T-helper 2 cell treated with Interferon-gamma antibody and Interleukin-4, amounts not matched to agents 100 ng/mL and 5 ng/mL, for 36 hours (primary cell): ENCODE results near the gene SSBP3. TPM values are rescaled to one million over a fixed set of nuclear protein-coding genes. Genes with fewer than 3 reads are reported as not detected.
"Not testable (repeated sequence)": the region's sequence is repeated elsewhere in the genome, so short reads cannot be mapped to it uniquely, and the experiment has no call there.

ENCODE experiments used
- intact Hi-C: fragments of 100-400 bp; cut with micrococcal nuclease; formaldehyde crosslinking; loops from one replicate; pipeline ENCODE4 v1.15.1; 2023
- total RNA-seq: library from RNA; stranded (reverse); gene quantifications from 2 replicates; pipeline ENCODE4 v1.2.3, GENCODE V29; 2022

SSBP3 gene
- 81.3 and 82.8 TPM in 2 replicates for total RNA-seq

GRCh38 chr1:54406339-54407153 lies at the start of gene SSBP3:
SSBP3 (minus strand) TSS chr1:54406394.
- intact Hi-C loops = loop anchor here (1.0 to 5.0 kb wide), 13 partner anchors 44 to 568 kb away; partner anchors contain the start of genes CYB5RL, DHCR24, DIO1 and MRPL37

- intact Hi-C loops = no loop called here
Observed at GRCh38 chr1:54453509-54453908, 47.3 kb upstream of the SSBP3 start.

- intact Hi-C loops = no loop called here
Observed at GRCh38 chr1:54453022-54453421, 46.8 kb upstream of the SSBP3 start.

DNA sequence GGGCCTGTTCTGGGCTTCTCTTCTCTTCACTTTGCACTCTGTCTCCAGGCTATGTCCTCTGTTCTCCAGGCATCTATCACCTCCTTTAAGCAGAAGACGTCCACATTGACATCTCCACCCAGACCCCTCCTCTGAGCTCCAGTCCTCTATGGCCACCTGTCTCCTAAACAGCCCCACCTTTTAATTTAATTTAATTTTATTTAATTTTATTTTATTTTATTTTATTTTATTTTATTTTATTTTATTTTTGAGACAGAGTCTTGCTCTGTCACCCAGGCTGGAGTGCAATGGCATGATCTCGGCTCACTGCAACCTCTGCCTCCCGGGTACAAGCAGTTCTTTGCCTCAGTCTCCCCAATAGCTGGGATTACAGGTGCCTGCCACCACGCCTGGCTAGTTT lies 43.2 kb upstream of the SSBP3 start:
- intact Hi-C loops = not testable (repeated sequence)

GRCh38 chr1:54448801-54449200 lies 42.6 kb upstream of the SSBP3 start:
- intact Hi-C loops = not testable (repeated sequence)

DNA sequence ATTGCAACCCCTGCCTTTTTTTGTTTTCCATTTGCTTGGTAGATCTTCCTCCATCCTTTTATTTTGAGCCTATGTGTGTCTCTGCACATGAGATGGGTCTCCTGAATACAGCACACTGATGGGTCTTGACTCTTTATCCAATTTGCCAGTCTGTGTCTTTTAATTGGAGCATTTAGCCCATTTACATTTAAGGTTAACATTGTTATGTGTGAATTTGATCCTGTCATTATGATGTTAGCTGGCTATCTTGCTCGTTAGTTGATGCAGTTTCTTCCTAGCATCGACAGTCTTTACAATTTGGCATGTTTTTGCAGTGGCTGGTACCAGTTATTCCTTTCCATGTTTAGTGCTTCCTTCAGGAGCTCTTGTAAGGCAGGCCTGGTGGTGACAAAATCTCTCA lies 40.9 kb upstream of the SSBP3 start:
- intact Hi-C loops = not testable (repeated sequence)

- intact Hi-C loops = no loop called here
Observed at GRCh38 chr1:54442185-54442584, 36.0 kb upstream of the SSBP3 start.

- intact Hi-C loops = no loop called here
Observed at GRCh38 chr1:54439550-54440223, 33.5 kb upstream of the SSBP3 start.

GRCh38 chr1:54437783-54438182 lies 31.6 kb upstream of the SSBP3 start:
- intact Hi-C loops = no loop called here

DNA sequence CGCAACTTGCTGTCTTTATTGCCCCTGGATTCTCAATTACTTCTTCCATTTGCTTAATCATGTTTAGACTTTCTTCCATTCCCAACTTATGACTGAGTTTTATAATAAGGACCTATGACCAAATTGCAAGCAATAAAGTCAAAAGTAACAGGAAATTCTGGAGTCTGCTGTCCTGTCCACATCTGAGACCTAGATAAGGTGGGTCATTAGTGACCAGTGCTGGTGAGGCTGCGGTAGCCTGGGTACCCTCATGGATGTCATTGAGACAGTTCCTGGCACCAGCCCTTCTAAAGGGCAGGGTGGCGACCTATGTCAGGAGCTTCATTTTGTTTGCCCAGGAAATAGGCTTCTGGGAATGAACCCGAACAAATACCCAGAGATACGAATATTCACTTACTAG lies 30.6 kb upstream of the SSBP3 start:
- intact Hi-C loops = no loop called here

DNA sequence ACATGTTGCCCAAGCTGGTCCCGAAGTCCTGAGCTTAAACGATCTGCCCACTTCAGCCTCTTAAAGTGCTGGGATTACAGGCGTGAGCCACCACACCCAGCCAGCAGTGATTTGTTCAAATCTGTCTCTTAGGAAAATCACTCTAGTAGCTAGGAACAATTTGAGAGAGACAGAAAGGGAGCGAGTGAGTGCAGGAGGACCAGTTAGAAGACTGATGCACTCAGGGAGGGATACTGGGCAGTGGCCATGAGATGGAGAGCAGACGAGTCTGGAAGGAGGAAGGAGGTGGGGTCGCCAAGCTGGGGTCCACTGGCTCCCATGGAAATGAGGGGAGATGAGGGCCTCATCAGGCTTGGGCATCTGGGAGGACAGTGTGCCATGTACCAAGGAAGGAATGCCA lies 23.6 kb upstream of the SSBP3 start:
- intact Hi-C loops = no loop called here

GRCh38 chr1:54428837-54429518 lies 22.8 kb upstream of the SSBP3 start:
- intact Hi-C loops = no loop called here

DNA sequence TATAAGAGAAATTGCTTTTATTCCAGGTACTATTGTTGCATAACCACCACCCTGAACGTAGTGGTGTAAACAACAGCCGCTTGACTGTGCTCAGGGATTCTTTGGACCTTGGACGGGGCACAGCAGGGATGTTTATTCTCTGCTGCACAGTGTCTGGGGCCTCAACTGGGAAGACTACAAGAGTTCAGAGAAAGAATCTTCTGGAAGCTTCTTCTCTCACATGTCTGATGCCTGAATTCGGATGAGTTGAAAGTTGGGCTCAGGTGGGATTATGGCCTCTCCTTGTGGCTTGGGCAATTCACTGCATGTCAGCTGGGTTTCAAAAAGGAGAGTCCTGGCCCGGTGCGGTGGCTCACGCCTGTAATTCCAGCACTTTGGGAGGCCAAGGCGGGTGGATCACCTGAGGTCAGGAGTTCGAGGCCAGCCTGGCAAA lies 19.0 kb upstream of the SSBP3 start:
- intact Hi-C loops = no loop called here

DNA sequence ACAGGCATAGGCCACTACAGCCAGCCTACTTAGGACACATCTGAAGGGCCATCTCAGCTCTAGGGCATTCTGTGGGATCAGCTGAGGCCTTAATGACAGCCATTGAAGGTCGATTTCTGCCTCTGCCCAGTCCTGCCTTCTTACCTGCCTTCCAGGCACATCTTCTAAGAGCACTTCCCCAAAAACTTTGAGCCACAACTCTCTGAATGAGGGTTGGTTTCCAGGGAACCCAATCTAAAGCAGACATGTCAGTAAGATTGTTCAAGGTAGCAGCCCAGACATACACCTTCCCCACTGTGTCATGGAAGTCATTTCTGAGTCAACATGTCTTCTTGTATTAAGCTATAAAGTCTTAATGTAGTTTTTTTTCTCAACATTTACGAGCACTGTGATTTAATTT lies 18.2 kb upstream of the SSBP3 start:
- intact Hi-C loops = no loop called here

GRCh38 chr1:54421101-54421504 lies 14.9 kb upstream of the SSBP3 start:
- intact Hi-C loops = no loop called here

- intact Hi-C loops = not testable (repeated sequence)
Observed at GRCh38 chr1:54418598-54418997, 12.4 kb upstream of the SSBP3 start.

- intact Hi-C loops = no loop called here
Observed at GRCh38 chr1:54417123-54417522, 10.9 kb upstream of the SSBP3 start.

GRCh38 chr1:54416435-54416834 lies 10.2 kb upstream of the SSBP3 start:
- intact Hi-C loops = no loop called here

GRCh38 chr1:54415991-54416390 lies 9.8 kb upstream of the SSBP3 start:
- intact Hi-C loops = no loop called here

GRCh38 chr1:54415533-54415932 lies 9.3 kb upstream of the SSBP3 start:
- intact Hi-C loops = no loop called here

DNA sequence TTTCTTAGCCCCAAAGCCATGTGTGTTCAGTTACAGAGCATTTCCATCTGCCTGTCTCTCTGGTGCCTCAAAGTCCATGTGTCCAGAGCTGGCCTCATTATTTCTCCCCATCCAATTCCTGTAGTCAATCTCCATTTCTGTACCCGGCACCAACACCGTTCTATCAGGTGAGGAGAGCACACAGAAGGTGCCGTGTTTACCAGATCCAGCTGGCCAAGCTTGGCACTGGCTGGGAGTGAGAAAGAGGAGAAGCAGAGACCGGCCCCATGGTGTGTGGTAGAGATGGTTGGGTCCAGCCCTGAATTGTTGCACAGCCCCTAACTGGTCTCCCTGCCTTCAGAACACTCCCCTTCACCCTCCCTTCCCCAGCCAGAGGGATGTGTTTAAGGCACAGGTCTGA lies 7.5 kb upstream of the SSBP3 start:
- intact Hi-C loops = no loop called here

GRCh38 chr1:54413295-54413694 lies 7.1 kb upstream of the SSBP3 start:
- intact Hi-C loops = no loop called here
